NCI-H1105 (cell line): ENCODE data around the gene EHD4.

ENCODE experiments used
- DNase-seq: peaks from one replicate; lab custom pipeline; 2025; lab: John Stamatoyannopoulos, UW

Gene EHD4

GRCh38 chr15:41972253-41973242, at the start of gene EHD4:
Gene EHD4, minus strand, starts transcription at chr15:41972557. Its CDS starts 63 bp downstream, at chr15:41972494.
- DNase-seq: peak; percentile 91

- no peak for DNase-seq
Measured at GRCh38 chr15:42021593-42021992, 49.2 kb upstream of the EHD4 start.

- DNase-seq: no peak
Measured at GRCh38 chr15:42020713-42021273, 48.4 kb upstream of the EHD4 start, which contains the start of gene PLA2G4E. Gene PLA2G4E, minus strand, starts transcription at chr15:42021042. Its CDS starts 12 bp downstream, at chr15:42021030.

GRCh38 chr15:42018306-42019224, 46.2 kb upstream of the EHD4 start:
- no peak for DNase-seq

- DNase-seq: no peak
Measured at GRCh38 chr15:42016971-42017370, 44.6 kb upstream of the EHD4 start.

- no peak for DNase-seq
Measured at GRCh38 chr15:42014406-42014805, 42.0 kb upstream of the EHD4 start.

- no peak for DNase-seq
Measured at GRCh38 chr15:42012928-42013482, 40.6 kb upstream of the EHD4 start.

- DNase-seq: no peak
Measured at GRCh38 chr15:42012241-42012640, 39.9 kb upstream of the EHD4 start.

GRCh38 chr15:42011074-42011473, 38.7 kb upstream of the EHD4 start:
- DNase-seq: no peak

- no peak for DNase-seq
Measured at GRCh38 chr15:42010434-42010833, 38.1 kb upstream of the EHD4 start.

- DNase-seq: no peak
Measured at GRCh38 chr15:42009474-42009873, 37.1 kb upstream of the EHD4 start.

- DNase-seq: no peak
Measured at GRCh38 chr15:42009022-42009421, 36.7 kb upstream of the EHD4 start.

GRCh38 chr15:42007386-42007785, 35.0 kb upstream of the EHD4 start:
- no peak for DNase-seq

- no peak for DNase-seq
Measured at GRCh38 chr15:42002333-42002732, 30.0 kb upstream of the EHD4 start.

- no peak for DNase-seq
Measured at GRCh38 chr15:42001236-42001635, 28.9 kb upstream of the EHD4 start.

GRCh38 chr15:41999290-42000285, 27.2 kb upstream of the EHD4 start:
- DNase-seq: no peak

GRCh38 chr15:41997845-41998244, 25.5 kb upstream of the EHD4 start:
- DNase-seq: no peak

GRCh38 chr15:41996921-41997592, 24.7 kb upstream of the EHD4 start:
- DNase-seq: no peak

- DNase-seq: no peak
Measured at GRCh38 chr15:41996376-41996775, 24.0 kb upstream of the EHD4 start.

- DNase-seq: no peak
Measured at GRCh38 chr15:41995476-41995855, 23.1 kb upstream of the EHD4 start.
